Measurements from ENCODE around the gene ZSWIM5. TPM values are rescaled to one million over a fixed set of nuclear protein-coding genes. Genes with fewer than 3 reads are reported as not detected.

Gene ZSWIM5
- total and polyA plus RNA-seq, 9 of the 15 experiments (the other 6 are each of a cell fraction or from before 2014, with no cell fraction given): under 0.01 to 0.07 (median 0.03) TPM; not detected in 3

DNA sequence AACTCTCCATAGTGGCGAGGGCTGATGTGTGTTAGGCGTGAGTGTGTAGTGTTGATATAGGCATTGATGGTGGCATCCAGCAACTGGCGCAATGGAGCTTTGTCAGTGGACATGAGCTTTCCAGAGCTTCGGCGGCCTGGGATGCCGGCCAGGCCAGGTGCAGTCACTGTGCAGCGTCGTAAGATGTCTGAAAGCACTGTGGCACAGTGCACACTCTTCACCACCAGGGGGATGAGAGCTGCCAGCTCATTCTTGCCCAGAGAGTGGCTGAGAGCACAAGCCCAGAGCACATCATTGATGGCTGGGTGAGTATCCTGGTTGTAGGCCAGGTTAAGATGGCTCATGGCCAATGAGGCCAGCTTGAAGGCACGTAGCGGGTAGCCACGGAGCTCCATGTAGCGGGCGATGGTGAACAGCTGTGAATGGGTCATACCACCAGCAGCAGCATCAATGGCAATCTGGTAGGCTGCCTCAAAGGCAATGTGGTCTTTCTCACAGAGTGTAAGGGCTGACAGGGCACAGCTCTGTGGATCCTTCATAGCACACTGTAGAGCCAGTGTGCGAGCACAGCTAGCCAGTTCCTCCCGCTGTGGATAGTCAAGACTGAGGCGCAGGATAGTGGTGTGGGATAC is 187.7 kb downstream of the ZSWIM5 start (continued):
- TF ChIP-seq, protein P1, sequence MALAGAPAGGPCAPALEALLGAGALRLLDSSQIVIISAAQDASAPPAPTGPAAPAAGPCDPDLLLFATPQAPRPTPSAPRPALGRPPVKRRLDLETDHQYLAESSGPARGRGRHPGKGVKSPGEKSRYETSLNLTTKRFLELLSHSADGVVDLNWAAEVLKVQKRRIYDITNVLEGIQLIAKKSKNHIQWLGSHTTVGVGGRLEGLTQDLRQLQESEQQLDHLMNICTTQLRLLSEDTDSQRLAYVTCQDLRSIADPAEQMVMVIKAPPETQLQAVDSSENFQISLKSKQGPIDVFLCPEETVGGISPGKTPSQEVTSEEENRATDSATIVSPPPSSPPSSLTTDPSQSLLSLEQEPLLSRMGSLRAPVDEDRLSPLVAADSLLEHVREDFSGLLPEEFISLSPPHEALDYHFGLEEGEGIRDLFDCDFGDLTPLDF (CRISPR knock-in tag; IDR thresholded peaks at IDR 0.05): no peak; the same call in 1 of the 2 replicates
- TF ChIP-seq ELF2 (CRISPR knock-in tag; IDR thresholded peaks at IDR 0.05): no peak
- no peak for TF ChIP-seq KLF6 (CRISPR knock-in tag; IDR thresholded peaks at IDR 0.05; ENCODE audit: borderline replicate concordance)
- TF ChIP-seq ZKSCAN1 (IDR thresholded peaks at IDR 0.05; ENCODE audit: low read depth, low read length): 0 out of 2 replicates have a peak, but pooled peaks have one; percentile 23
- no peak for TF ChIP-seq CEBPB (tag; IDR thresholded peaks at IDR 0.05)
- 0 out of 2 replicates have a peak, but pooled peaks have one; percentile 14 for TF ChIP-seq MYNN (IDR thresholded peaks at IDR 0.05)
- no peak for TF ChIP-seq MYNN (CRISPR knock-in tag; IDR thresholded peaks at IDR 0.05)
- TF ChIP-seq ELF1 (tag; IDR thresholded peaks at IDR 0.05): no peak
- TF ChIP-seq MCM7 (IDR thresholded peaks at IDR 0.05): no peak
- no peak for TF ChIP-seq POLR2G (IDR thresholded peaks at IDR 0.05; ENCODE audit: low read depth, low read length)
- TF ChIP-seq, protein P2, sequence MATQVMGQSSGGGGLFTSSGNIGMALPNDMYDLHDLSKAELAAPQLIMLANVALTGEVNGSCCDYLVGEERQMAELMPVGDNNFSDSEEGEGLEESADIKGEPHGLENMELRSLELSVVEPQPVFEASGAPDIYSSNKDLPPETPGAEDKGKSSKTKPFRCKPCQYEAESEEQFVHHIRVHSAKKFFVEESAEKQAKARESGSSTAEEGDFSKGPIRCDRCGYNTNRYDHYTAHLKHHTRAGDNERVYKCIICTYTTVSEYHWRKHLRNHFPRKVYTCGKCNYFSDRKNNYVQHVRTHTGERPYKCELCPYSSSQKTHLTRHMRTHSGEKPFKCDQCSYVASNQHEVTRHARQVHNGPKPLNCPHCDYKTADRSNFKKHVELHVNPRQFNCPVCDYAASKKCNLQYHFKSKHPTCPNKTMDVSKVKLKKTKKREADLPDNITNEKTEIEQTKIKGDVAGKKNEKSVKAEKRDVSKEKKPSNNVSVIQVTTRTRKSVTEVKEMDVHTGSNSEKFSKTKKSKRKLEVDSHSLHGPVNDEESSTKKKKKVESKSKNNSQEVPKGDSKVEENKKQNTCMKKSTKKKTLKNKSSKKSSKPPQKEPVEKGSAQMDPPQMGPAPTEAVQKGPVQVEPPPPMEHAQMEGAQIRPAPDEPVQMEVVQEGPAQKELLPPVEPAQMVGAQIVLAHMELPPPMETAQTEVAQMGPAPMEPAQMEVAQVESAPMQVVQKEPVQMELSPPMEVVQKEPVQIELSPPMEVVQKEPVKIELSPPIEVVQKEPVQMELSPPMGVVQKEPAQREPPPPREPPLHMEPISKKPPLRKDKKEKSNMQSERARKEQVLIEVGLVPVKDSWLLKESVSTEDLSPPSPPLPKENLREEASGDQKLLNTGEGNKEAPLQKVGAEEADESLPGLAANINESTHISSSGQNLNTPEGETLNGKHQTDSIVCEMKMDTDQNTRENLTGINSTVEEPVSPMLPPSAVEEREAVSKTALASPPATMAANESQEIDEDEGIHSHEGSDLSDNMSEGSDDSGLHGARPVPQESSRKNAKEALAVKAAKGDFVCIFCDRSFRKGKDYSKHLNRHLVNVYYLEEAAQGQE (IDR thresholded peaks at IDR 0.05; ENCODE audit: borderline replicate concordance): peak; percentile 78; the same call in 1 of the 2 replicates
- TF ChIP-seq, protein P2 (CRISPR knock-in tag; IDR thresholded peaks at IDR 0.05; ENCODE audit: low read depth): no peak
- TF ChIP-seq, protein P3, sequence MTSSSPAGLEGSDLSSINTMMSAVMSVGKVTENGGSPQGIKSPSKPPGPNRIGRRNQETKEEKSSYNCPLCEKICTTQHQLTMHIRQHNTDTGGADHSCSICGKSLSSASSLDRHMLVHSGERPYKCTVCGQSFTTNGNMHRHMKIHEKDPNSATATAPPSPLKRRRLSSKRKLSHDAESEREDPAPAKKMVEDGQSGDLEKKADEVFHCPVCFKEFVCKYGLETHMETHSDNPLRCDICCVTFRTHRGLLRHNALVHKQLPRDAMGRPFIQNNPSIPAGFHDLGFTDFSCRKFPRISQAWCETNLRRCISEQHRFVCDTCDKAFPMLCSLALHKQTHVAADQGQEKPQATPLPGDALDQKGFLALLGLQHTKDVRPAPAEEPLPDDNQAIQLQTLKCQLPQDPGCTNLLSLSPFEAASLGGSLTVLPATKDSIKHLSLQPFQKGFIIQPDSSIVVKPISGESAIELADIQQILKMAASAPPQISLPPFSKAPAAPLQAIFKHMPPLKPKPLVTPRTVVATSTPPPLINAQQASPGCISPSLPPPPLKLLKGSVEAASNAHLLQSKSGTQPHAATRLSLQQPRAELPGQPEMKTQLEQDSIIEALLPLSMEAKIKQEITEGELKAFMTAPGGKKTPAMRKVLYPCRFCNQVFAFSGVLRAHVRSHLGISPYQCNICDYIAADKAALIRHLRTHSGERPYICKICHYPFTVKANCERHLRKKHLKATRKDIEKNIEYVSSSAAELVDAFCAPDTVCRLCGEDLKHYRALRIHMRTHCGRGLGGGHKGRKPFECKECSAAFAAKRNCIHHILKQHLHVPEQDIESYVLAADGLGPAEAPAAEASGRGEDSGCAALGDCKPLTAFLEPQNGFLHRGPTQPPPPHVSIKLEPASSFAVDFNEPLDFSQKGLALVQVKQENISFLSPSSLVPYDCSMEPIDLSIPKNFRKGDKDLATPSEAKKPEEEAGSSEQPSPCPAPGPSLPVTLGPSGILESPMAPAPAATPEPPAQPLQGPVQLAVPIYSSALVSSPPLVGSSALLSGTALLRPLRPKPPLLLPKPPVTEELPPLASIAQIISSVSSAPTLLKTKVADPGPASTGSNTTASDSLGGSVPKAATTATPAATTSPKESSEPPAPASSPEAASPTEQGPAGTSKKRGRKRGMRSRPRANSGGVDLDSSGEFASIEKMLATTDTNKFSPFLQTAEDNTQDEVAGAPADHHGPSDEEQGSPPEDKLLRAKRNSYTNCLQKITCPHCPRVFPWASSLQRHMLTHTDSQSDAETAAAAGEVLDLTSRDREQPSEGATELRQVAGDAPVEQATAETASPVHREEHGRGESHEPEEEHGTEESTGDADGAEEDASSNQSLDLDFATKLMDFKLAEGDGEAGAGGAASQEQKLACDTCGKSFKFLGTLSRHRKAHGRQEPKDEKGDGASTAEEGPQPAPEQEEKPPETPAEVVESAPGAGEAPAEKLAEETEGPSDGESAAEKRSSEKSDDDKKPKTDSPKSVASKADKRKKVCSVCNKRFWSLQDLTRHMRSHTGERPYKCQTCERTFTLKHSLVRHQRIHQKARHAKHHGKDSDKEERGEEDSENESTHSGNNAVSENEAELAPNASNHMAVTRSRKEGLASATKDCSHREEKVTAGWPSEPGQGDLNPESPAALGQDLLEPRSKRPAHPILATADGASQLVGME (CRISPR knock-in tag; IDR thresholded peaks at IDR 0.05): no peak
